NCI-H1694 (cell line): Measurements from ENCODE around the gene PLSCR1.
"Not testable (repeated sequence)": the region's sequence is repeated elsewhere in the genome, so short reads cannot be mapped to it uniquely, and the experiment has no call there.

ENCODE experiments used
- DNase-seq: peaks from one replicate; lab custom pipeline; 2025; lab: John Stamatoyannopoulos, UW

Gene PLSCR1

GRCh38 chr3:146550070-146550615, 5.7 kb upstream of the PLSCR1 start:
- no peak for DNase-seq

- no peak for DNase-seq
These were observed 2.9 kb upstream of the PLSCR1 start for GRCh38 chr3:146547235-146547835.

- DNase-seq: no peak
These were observed 2.1 kb upstream of the PLSCR1 start for GRCh38 chr3:146546366-146546965.

- no peak for DNase-seq
These were observed 622 bp upstream of the PLSCR1 start for GRCh38 chr3:146544929-146545528.

- no peak for DNase-seq
These were observed 876 bp downstream of the PLSCR1 start for GRCh38 chr3:146543461-146544001.

- no peak for DNase-seq
These were observed 1.4 kb downstream of the PLSCR1 start for GRCh38 chr3:146542978-146543377.

- no peak for DNase-seq
These were observed 2.2 kb downstream of the PLSCR1 start for GRCh38 chr3:146542179-146542578.

- no peak for DNase-seq
These were observed 3.4 kb downstream of the PLSCR1 start for GRCh38 chr3:146540978-146541377.

GRCh38 chr3:146540236-146540635, 4.2 kb downstream of the PLSCR1 start:
- DNase-seq: no peak

GRCh38 chr3:146539315-146539714, 5.1 kb downstream of the PLSCR1 start:
- no peak for DNase-seq

GRCh38 chr3:146537603-146538002, 6.8 kb downstream of the PLSCR1 start:
- no peak for DNase-seq

GRCh38 chr3:146536681-146537080, 7.7 kb downstream of the PLSCR1 start:
- no peak for DNase-seq

- no peak for DNase-seq
These were observed 12.0 kb downstream of the PLSCR1 start for GRCh38 chr3:146532406-146532805.

GRCh38 chr3:146530609-146531008, 13.8 kb downstream of the PLSCR1 start:
- DNase-seq: no peak

GRCh38 chr3:146529021-146529420, 15.4 kb downstream of the PLSCR1 start:
- no peak for DNase-seq

- no peak for DNase-seq
These were observed 19.4 kb downstream of the PLSCR1 start for GRCh38 chr3:146524961-146525360.

- no peak for DNase-seq
These were observed 20.9 kb downstream of the PLSCR1 start for GRCh38 chr3:146523531-146523930.

- not testable (repeated sequence) for DNase-seq
These were observed 21.9 kb downstream of the PLSCR1 start for GRCh38 chr3:146522174-146523158.

GRCh38 chr3:146521394-146521793, 23.0 kb downstream of the PLSCR1 start:
- DNase-seq: no peak

- no peak for DNase-seq
These were observed 24.6 kb downstream of the PLSCR1 start for GRCh38 chr3:146519810-146520209.

GRCh38 chr3:146517684-146518435, 26.5 kb downstream of the PLSCR1 start:
- no peak for DNase-seq
